ENCODE data around the gene DHRS2.
"Not testable (repeated sequence)": the region's sequence is repeated elsewhere in the genome, so short reads cannot be mapped to it uniquely, and the experiment has no call there.

DHRS2 gene

GRCh38 chr14:23665302-23666016, 29.3 kb downstream of the DHRS2 start:
- DNase-seq = no peak
- in situ Hi-C loops (cut with MboI; ENCODE audit: low pct_unique_long_range_greater_than_20kb, low sequenced_read_pairs) = no loop called here

- DNase-seq = no peak
- in situ Hi-C loops (cut with MboI; ENCODE audit: low pct_unique_long_range_greater_than_20kb, low sequenced_read_pairs) = no loop called here
These were observed 31.0 kb downstream of the DHRS2 start for GRCh38 chr14:23667134-23667533.

GRCh38 chr14:23669441-23669840, 33.3 kb downstream of the DHRS2 start:
- no peak for DNase-seq
- in situ Hi-C loops (cut with MboI; ENCODE audit: low pct_unique_long_range_greater_than_20kb, low sequenced_read_pairs) = no loop called here

GRCh38 chr14:23670481-23670880, 34.3 kb downstream of the DHRS2 start:
- DNase-seq = peak; percentile 3
- in situ Hi-C loops (cut with MboI; ENCODE audit: low pct_unique_long_range_greater_than_20kb, low sequenced_read_pairs) = no loop called here

- DNase-seq = no peak
- in situ Hi-C loops (cut with MboI; ENCODE audit: low pct_unique_long_range_greater_than_20kb, low sequenced_read_pairs) = no loop called here
These were observed 36.0 kb downstream of the DHRS2 start for GRCh38 chr14:23672200-23672599.

GRCh38 chr14:23675337-23675736, 39.2 kb downstream of the DHRS2 start:
- in situ Hi-C loops (cut with MboI; ENCODE audit: low pct_unique_long_range_greater_than_20kb, low sequenced_read_pairs) = no loop called here

GRCh38 chr14:23675906-23676305, 39.7 kb downstream of the DHRS2 start:
- in situ Hi-C loops (cut with MboI; ENCODE audit: low pct_unique_long_range_greater_than_20kb, low sequenced_read_pairs) = no loop called here
- DNase-seq = no peak

More at GRCh38 chr14:23675337-23675736, 39.2 kb downstream of the DHRS2 start:
- DNase-seq = no peak

GRCh38 chr14:23681337-23681736, 45.2 kb downstream of the DHRS2 start:
- in situ Hi-C loops (cut with MboI; ENCODE audit: low pct_unique_long_range_greater_than_20kb, low sequenced_read_pairs) = no loop called here
- no peak for DNase-seq

- in situ Hi-C loops (cut with MboI; ENCODE audit: low pct_unique_long_range_greater_than_20kb, low sequenced_read_pairs); DNase-seq: not testable (repeated sequence)
These were observed 53.7 kb downstream of the DHRS2 start for GRCh38 chr14:23689709-23690514.

- in situ Hi-C loops (cut with MboI; ENCODE audit: low pct_unique_long_range_greater_than_20kb, low sequenced_read_pairs) = no loop called here
- no peak for DNase-seq
These were observed 56.3 kb downstream of the DHRS2 start for GRCh38 chr14:23692416-23692815.

GRCh38 chr14:23693252-23693775, 57.1 kb downstream of the DHRS2 start:
- no peak for DNase-seq

GRCh38 chr14:23694085-23694948, 58.2 kb downstream of the DHRS2 start:
- DNase-seq = peak; percentile 27
- in situ Hi-C loops (cut with MboI; ENCODE audit: low pct_unique_long_range_greater_than_20kb, low sequenced_read_pairs) = no loop called here

More at GRCh38 chr14:23693252-23693775, 57.1 kb downstream of the DHRS2 start:
- in situ Hi-C loops (cut with MboI; ENCODE audit: low pct_unique_long_range_greater_than_20kb, low sequenced_read_pairs) = no loop called here
